A549 (cell line): ENCODE data around the gene DYNLT2B. TPM values are rescaled to one million over a fixed set of nuclear protein-coding genes. Genes with fewer than 3 reads are reported as not detected.

ENCODE experiments used
- ATAC-seq, 2 experiments: fragments of 200-7000 bp in 1 of 2; fragments of >200 bp in 1 of 2; cut with Nextera tagmentation in 1 of 2; cut with Tn5 transposase in 1 of 2; 3 replicates each; pipeline versions ENCODE4 v1.8.0 to v1.9.1; 2018 to 2020; ENCODE audit warnings: mild to moderate bottlenecking in 1 of 2, moderate library complexity in 1 of 2
- CTCF ChIA-PET: fragments of 300-600 bp; sonication (Branson Sonifier 250); formaldehyde crosslinking; extraction: SDS; loops from one replicate; lab custom pipeline; 2021; ENCODE audit warnings: antibody characterized with exemption, inconsistent platforms; lab: Yijun Ruan, JAX
- POLR2A ChIA-PET: fragments of 350-600 bp; formaldehyde crosslinking; extraction: SDS; loops from one replicate; lab custom pipeline; 2021; ENCODE audit warnings: antibody characterized with exemption, inconsistent platforms; lab: Yijun Ruan, JAX
- DNase-seq, 2 experiments: peaks; one replicate each; pipeline versions ENCODE4 v3.0.0 to v3.0.0-alpha.2; 2011 to 2016; ENCODE audit warnings: low read depth in 1 of 2, low spot score in 1 of 2
- FAIRE-seq: peaks from 2 replicates; lab custom pipeline; 2011; peaks lifted over from hg19 to GRCh38; lab: Jason Lieb, UNC
- H3K27ac ChIP-seq, 2 experiments: fragments of >200 bp; sonication (Bioruptor Twin); formaldehyde crosslinking; 3 replicates each; pipeline ENCODE4 v1.5.1; 2016 to 2017
- H3K4me1 ChIP-seq: fragments of >200 bp; sonication (Bioruptor Twin); formaldehyde crosslinking; 3 replicates; pipeline ENCODE4 v1.6.1; 2016
- H3K4me2 ChIP-seq: fragments of >200 bp; sonication (Bioruptor Twin); formaldehyde crosslinking; 3 replicates; pipeline ENCODE4 v1.6.1; 2016
- H3K4me3 ChIP-seq: fragments of >200 bp; sonication (Bioruptor Twin); formaldehyde crosslinking; 3 replicates; pipeline ENCODE4 v1.5.1; 2016
- H3K9me3 ChIP-seq: fragments of >200 bp; sonication (Bioruptor Twin); formaldehyde crosslinking; 3 replicates; pipeline ENCODE4 v1.6.1; 2016
- ATOH8 ChIP-seq: fragments of 250-450 bp; sonication (Bioruptor Pico); IDR thresholded peaks from 2 replicates; pipeline ENCODE4 v1.5.0; 2020; ENCODE audit warnings: low read depth, mild to moderate bottlenecking, moderate library complexity
- BCL3 ChIP-seq: fragments of >200 bp; sonication (Bioruptor Twin); formaldehyde crosslinking; IDR thresholded peaks from 3 replicates; pipeline ENCODE4 v1.6.1; 2016
- CBX8 ChIP-seq: fragments of 200-600 bp; sonication (generic); IDR thresholded peaks from 2 replicates; pipeline ENCODE4 v1.6.1; 2016
- CHD2 ChIP-seq: fragments of 150-350 bp; IDR thresholded peaks from 2 replicates; pipeline ENCODE4 v1.6.1; 2014; ENCODE audit warnings: low read length; ENCODE audit not compliant: partially characterized antibody
- CTCF ChIP-seq: fragments of >200 bp; sonication (Bioruptor Twin); formaldehyde crosslinking; IDR thresholded peaks from 3 replicates; pipeline ENCODE4 v1.5.1; 2016
- EHF ChIP-seq: fragments of 250-450 bp; sonication (Bioruptor Pico); IDR thresholded peaks from 2 replicates; pipeline ENCODE4 v1.5.0; 2020; ENCODE audit warnings: mild to moderate bottlenecking
- ELK1 ChIP-seq: fragments of 150-350 bp; IDR thresholded peaks from 2 replicates; pipeline ENCODE4 v1.6.1; 2014; ENCODE audit warnings: low read depth, mild to moderate bottlenecking, low read length
- FOSB ChIP-seq: fragments of 250-450 bp; sonication (Bioruptor Pico); IDR thresholded peaks from 2 replicates; pipeline ENCODE4 v1.5.0; 2020; ENCODE audit warnings: mild to moderate bottlenecking, moderate library complexity
- FOSL2 ChIP-seq, 2 experiments: fragments of 450-650 bp in 1 of 2; fragments of >200 bp in 1 of 2; sonication (Bioruptor Twin) in 1 of 2; formaldehyde crosslinking; IDR thresholded peaks; 2 replicates each; pipeline versions ENCODE4 v1.5.0 to v1.6.1; 2016 to 2020; ENCODE audit warnings: mild to moderate bottlenecking in 1 of 2, moderate library complexity in 1 of 2
- HDAC2 ChIP-seq: fragments of 200-600 bp; sonication (generic); IDR thresholded peaks from 2 replicates; pipeline ENCODE4 v1.6.1; 2016
- HEYL ChIP-seq: fragments of 250-450 bp; sonication (Bioruptor Pico); IDR thresholded peaks from 2 replicates; pipeline ENCODE4 v1.8.0; 2021; ENCODE audit warnings: mild to moderate bottlenecking, moderate library complexity
- HMGXB4 ChIP-seq: fragments of 250-450 bp; sonication (Bioruptor Pico); IDR thresholded peaks from 2 replicates; pipeline ENCODE4 v1.5.0; 2021; ENCODE audit warnings: mild to moderate bottlenecking, moderate library complexity, borderline replicate concordance
- HOXB13 ChIP-seq: fragments of 250-450 bp; sonication (Bioruptor Pico); IDR thresholded peaks from 2 replicates; pipeline ENCODE4 v1.5.0; 2020; ENCODE audit warnings: low read depth, mild to moderate bottlenecking, moderate library complexity
- MAFK ChIP-seq: fragments of 450-650 bp; IDR thresholded peaks from 2 replicates; pipeline ENCODE4 v1.6.1; 2014; ENCODE audit not compliant: partially characterized antibody
- MAZ ChIP-seq: fragments of 150-350 bp; IDR thresholded peaks from 2 replicates; pipeline ENCODE4 v1.6.1; 2014; ENCODE audit warnings: antibody characterized with exemption, low read depth, low read length, borderline replicate concordance
- NPAS2 ChIP-seq: fragments of 250-450 bp; sonication (Bioruptor Pico); IDR thresholded peaks from 2 replicates; pipeline ENCODE4 v1.8.0; 2022; ENCODE audit warnings: mild to moderate bottlenecking, moderate library complexity, borderline replicate concordance
- PBX3 ChIP-seq: IDR thresholded peaks from 2 replicates; pipeline ENCODE4 v1.6.1; 2012
- RFX5 ChIP-seq: fragments of 450-650 bp; IDR thresholded peaks from 2 replicates; pipeline ENCODE4 v1.7.1; 2014; ENCODE audit warnings: antibody characterized with exemption, mild to moderate bottlenecking, moderate library complexity
- TP53 ChIP-seq: fragments of 250-450 bp; sonication (Bioruptor Pico); IDR thresholded peaks from 2 replicates; pipeline ENCODE4 v1.5.0; 2021; ENCODE audit warnings: mild to moderate bottlenecking, moderate library complexity
- WGBS: methylation state at CpG from one replicate; pipeline ENCODE4 v1.1.6; 2017; ENCODE audit errors: missing lambda C conversion rate; 5-methylcytosine and 5-hydroxymethylcytosine counted together
- polyA plus RNA-seq, 4 experiments: library from polyadenylated mRNA; depleted of rRNA in 3 of 4; stranded (reverse); fragments of >200 nt; fragmentation: RNase III in 1 of 4; extraction: RNeasy Plus Mini Kit Qiagen cat#74134 plus additional on column Dnase treatment in 1 of 4; gene quantifications; 2 replicates in 3 of 4; 3 replicates in 1 of 4; pipeline ENCODE4 v1.2.3, GENCODE V29; 2011 to 2017

The DYNLT2B gene
- polyA plus RNA-seq, 2 of the 4 experiments (the other 2 are of a cell fraction) = 34.7 to 34.9 TPM

GRCh38 chr3:196274585-196274984 is 43.5 kb downstream of the DYNLT2B start:
- no peak for FAIRE-seq
- WGBS = 85% methylated on average over 5 of the region's 5 CpGs
- no peak for ATAC-seq
- Histone ChIP-seq H3K9me3 (no peaks in the 10 kb centered on the region), H3K4me2 (no peak overlapping the region), H3K4me1 (peaks cover 12% of the 10 kb centered on the region), H3K4me3 (no peak overlapping the region), H3K27ac (no peak overlapping the region)
- ChIA-PET CTCF (no interaction called here), POLR2A (no interaction called here)
- TF ChIP-seq ATOH8 = no peak
- TF ChIP-seq PBX3 = no peak
- TF ChIP-seq FOSL2 (IDR thresholded peaks at IDR 0.05) = no peak
- TF ChIP-seq FOSL2 (CRISPR knock-in tag; IDR thresholded peaks at IDR 0.05) = no peak
- no peak for DNase-seq

GRCh38 chr3:196273655-196274054 is 44.4 kb downstream of the DYNLT2B start:
- TF ChIP-seq BCL3 = no peak
- no peak for TF ChIP-seq ATOH8
- TF ChIP-seq MAFK = no peak
- TF ChIP-seq CBX8 = no peak
- no peak for TF ChIP-seq ELK1
- TF ChIP-seq TP53 (CRISPR knock-in tag) = no peak
- TF ChIP-seq CHD2 = no peak
- TF ChIP-seq HOXB13 (CRISPR knock-in tag) = no peak
- no peak for TF ChIP-seq MAZ
- TF ChIP-seq CTCF = no peak
- no peak for TF ChIP-seq NPAS2 (CRISPR knock-in tag)
- TF ChIP-seq EHF (CRISPR knock-in tag) = no peak
- TF ChIP-seq HDAC2 = no peak
- no peak for TF ChIP-seq RFX5
- TF ChIP-seq HEYL (CRISPR knock-in tag) = no peak
- TF ChIP-seq HMGXB4 (CRISPR knock-in tag) = no peak
- TF ChIP-seq FOSB (CRISPR knock-in tag) = no peak
- TF ChIP-seq, all 56 proteins: peak for 0
- no peak overlapping the region for H3K4me2 ChIP-seq
- H3K27ac ChIP-seq = no peak overlapping the region
- WGBS = 80% methylated on average over 1 of the region's 12 CpGs
- CTCF ChIA-PET = interaction anchor here (1.0 to 1.2 kb wide), 3 partner anchors 8 to 255 kb away, joined by 3 to 4 read pairs (median 3); no protein-coding TSS in a partner anchor
- DNase-seq = no peak
- FAIRE-seq = no peak
- no peak for ATAC-seq
- H3K4me1 ChIP-seq = peaks cover 10% of the 10 kb centered on the region
- POLR2A ChIA-PET = no interaction called here
- no peak overlapping the region for H3K4me3 ChIP-seq
- H3K9me3 ChIP-seq = no peaks in the 10 kb centered on the region
